Measurements from ENCODE around the gene TMTC1.

GRCh38 chr12:29804019-29804418 is 20.3 kb upstream of the TMTC1 start:
- TF ChIP-seq CTCF (IDR thresholded peaks at IDR 0.05) (no peak), POLR2A (IDR thresholded peaks at IDR 0.05) (no peak)
